Caco-2 (cell line): ENCODE data around the gene ZNF785. TPM values are rescaled to one million over a fixed set of nuclear protein-coding genes. Genes with fewer than 3 reads are reported as not detected.

Source experiments
- BruUV-seq: library from RNA; stranded (reverse); fragments of 400-500 nt; replicated peaks from 2 replicates; lab custom pipeline; 2021; lab: Mats Ljungman, UMichigan
- CTCF ChIA-PET: fragments of 300-600 bp; sonication (Branson Sonifier 250); formaldehyde crosslinking; loops from one replicate; lab custom pipeline; 2022; ENCODE audit warnings: antibody characterized with exemption; lab: Charles Lee
- POLR2A ChIA-PET: fragments of 300-600 bp; sonication (Branson Sonifier 250); formaldehyde crosslinking; loops from one replicate; lab custom pipeline; 2022; ENCODE audit warnings: antibody characterized with exemption; lab: Charles Lee
- DNase-seq, 2 experiments: peaks; one replicate each; pipeline versions ENCODE4 v3.0.0 to v3.0.0-alpha.2; 2020 to 2022
- H3K27me3 ChIP-seq: replicated peaks from 2 replicates; pipeline ENCODE4 v1.6.0; 2011; ENCODE audit warnings: low read length; ENCODE audit not compliant: control insufficient read depth, insufficient read depth
- H3K36me3 ChIP-seq: 2 replicates; pipeline ENCODE4 v1.5.1; 2011; ENCODE audit warnings: low read length; ENCODE audit not compliant: control insufficient read depth, insufficient read depth
- H3K4me1 ChIP-seq: fragments of 250-450 bp; sonication (Bioruptor Pico); 2 replicates; pipeline ENCODE4 v1.5.1; 2020; ENCODE audit warnings: mild to moderate bottlenecking
- H3K4me3 ChIP-seq: 2 replicates; pipeline ENCODE4 v1.5.1; 2011; ENCODE audit warnings: low read depth, mild to moderate bottlenecking, control low read depth, low read length
- H3K9me3 ChIP-seq: fragments of 250-450 bp; sonication (Bioruptor Pico); 2 replicates; pipeline ENCODE4 v1.5.1; 2020; ENCODE audit warnings: mild to moderate bottlenecking, moderate library complexity
- H3K27ac Mint-ChIP-seq: one replicate; pipeline ENCODE4 v1.8.0; 2022; ENCODE audit warnings: mixed read lengths; ENCODE audit not compliant: unreplicated experiment
- H3K27me3 Mint-ChIP-seq: one replicate; pipeline ENCODE4 v1.8.0; 2022; ENCODE audit warnings: mixed read lengths; ENCODE audit not compliant: insufficient read depth, unreplicated experiment
- H3K36me3 Mint-ChIP-seq: one replicate; pipeline ENCODE4 v1.8.0; 2022; ENCODE audit warnings: mild to moderate bottlenecking, mixed read lengths; ENCODE audit not compliant: insufficient read depth, unreplicated experiment
- H3K4me1 Mint-ChIP-seq: one replicate; pipeline ENCODE4 v1.8.0; 2022; ENCODE audit warnings: low read depth, mixed read lengths; ENCODE audit not compliant: unreplicated experiment
- H3K4me3 Mint-ChIP-seq: one replicate; pipeline ENCODE4 v1.8.0; 2022; ENCODE audit warnings: mild to moderate bottlenecking, moderate library complexity, mixed read lengths; ENCODE audit not compliant: unreplicated experiment
- H3K9me3 Mint-ChIP-seq: one replicate; pipeline ENCODE4 v1.8.0; 2022; ENCODE audit warnings: mixed read lengths; ENCODE audit not compliant: unreplicated experiment
- CTCF ChIP-seq, 2 experiments: fragments of 200-600 bp in 1 of 2; IDR thresholded peaks; 1 replicate in 1 of 2; 2 replicates in 1 of 2; pipeline versions ENCODE4 v1.5.1 to v1.8.0; 2011 to 2022; ENCODE audit warnings: antibody characterized with exemption in 1 of 2, control low read depth in 1 of 2, inconsistent platforms in 1 of 2, low read depth in 1 of 2, low read length in 1 of 2, mild to moderate bottlenecking in 1 of 2, moderate library complexity in 1 of 2; ENCODE audit not compliant: insufficient read depth in 1 of 2, severe bottlenecking in 1 of 2, unreplicated experiment in 1 of 2
- intact Hi-C: fragments of 100-400 bp; cut with micrococcal nuclease; formaldehyde crosslinking; loops from one replicate; pipeline ENCODE4 v1.10.0; 2022; ENCODE audit not compliant: unreplicated experiment
- total RNA-seq: library from RNA; stranded (reverse); gene quantifications from 2 replicates; pipeline ENCODE4 v1.2.3, GENCODE V29; 2022

ZNF785 gene
- total RNA-seq, 1 experiment from 2014 or later: 13.5 TPM

DNA sequence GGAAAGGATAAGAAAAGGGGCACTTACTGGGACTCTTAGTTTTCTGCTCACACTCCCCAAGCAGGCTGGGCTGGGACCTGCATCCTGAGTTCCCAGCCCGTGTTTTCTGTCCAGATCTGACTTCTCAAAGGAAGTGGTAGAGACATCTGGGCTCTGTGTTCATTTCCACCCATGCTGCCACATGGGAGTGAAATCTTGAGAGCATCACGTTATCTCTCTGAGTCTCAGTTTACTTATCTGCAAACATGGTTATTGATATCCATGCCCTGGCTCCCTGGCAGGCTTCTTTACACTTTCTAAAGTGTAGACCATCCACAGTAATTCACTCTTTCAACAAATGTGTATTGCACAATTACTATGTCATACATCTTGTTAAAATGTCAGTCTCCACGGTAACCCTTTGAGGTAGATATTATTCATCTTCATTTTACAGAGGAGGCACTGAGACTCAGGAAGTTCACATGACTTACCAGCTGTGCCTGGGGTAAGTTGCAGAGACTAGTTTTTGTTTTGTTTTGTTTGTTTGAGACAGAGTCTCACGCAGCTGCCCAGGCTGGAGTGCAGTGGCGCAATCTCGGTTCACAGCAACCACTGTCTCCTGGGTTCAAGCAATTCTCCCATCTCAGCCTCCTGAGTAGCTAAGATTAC, 17.4 kb downstream of the ZNF785 start:
- Histone ChIP-seq H3K4me1 (no peaks in the 10 kb centered on the region), H3K27me3 (no peaks in the 10 kb centered on the region), H3K4me3 (no peak overlapping the region), H3K9me3 (no peaks in the 10 kb centered on the region), H3K36me3 (no peaks in the 10 kb centered on the region)
- BruUV-seq: no TSS peak
- H3K36me3 Mint-ChIP-seq: peaks cover 26% of the 10 kb centered on the region
- H3K4me1 Mint-ChIP-seq: peaks cover 3% of the 10 kb centered on the region
- intact Hi-C loops: loop anchor here (1.0 kb wide), 1 partner anchor 41 kb away; no protein-coding TSS in a partner anchor
- CTCF ChIA-PET: interaction anchor here (0.6 to 1.8 kb wide), 2 partner anchors 10 to 35 kb away, joined by 3 to 4 read pairs; partner anchors contain the start of gene ZNF764
- POLR2A ChIA-PET: interaction anchor here (0.6 to 0.7 kb wide), 2 partner anchors 11 to 18 kb away, joined by 3 to 5 read pairs; no protein-coding TSS in a partner anchor
- H3K27me3 Mint-ChIP-seq: no peaks in the 10 kb centered on the region
- DNase-seq: peak in 1 of 2 experiments; percentile 40
- no peak overlapping the region for H3K27ac Mint-ChIP-seq
- no peak overlapping the region for H3K4me3 Mint-ChIP-seq
- H3K9me3 Mint-ChIP-seq: no peaks in the 10 kb centered on the region
- no peak for TF ChIP-seq CTCF (IDR thresholded peaks at IDR 0.05; ENCODE audit: insufficient read depth in 1 of 2, low read depth in 1 of 2, low read length in 1 of 2, severe bottlenecking in 1 of 2, unreplicated experiment in 1 of 2)

DNA sequence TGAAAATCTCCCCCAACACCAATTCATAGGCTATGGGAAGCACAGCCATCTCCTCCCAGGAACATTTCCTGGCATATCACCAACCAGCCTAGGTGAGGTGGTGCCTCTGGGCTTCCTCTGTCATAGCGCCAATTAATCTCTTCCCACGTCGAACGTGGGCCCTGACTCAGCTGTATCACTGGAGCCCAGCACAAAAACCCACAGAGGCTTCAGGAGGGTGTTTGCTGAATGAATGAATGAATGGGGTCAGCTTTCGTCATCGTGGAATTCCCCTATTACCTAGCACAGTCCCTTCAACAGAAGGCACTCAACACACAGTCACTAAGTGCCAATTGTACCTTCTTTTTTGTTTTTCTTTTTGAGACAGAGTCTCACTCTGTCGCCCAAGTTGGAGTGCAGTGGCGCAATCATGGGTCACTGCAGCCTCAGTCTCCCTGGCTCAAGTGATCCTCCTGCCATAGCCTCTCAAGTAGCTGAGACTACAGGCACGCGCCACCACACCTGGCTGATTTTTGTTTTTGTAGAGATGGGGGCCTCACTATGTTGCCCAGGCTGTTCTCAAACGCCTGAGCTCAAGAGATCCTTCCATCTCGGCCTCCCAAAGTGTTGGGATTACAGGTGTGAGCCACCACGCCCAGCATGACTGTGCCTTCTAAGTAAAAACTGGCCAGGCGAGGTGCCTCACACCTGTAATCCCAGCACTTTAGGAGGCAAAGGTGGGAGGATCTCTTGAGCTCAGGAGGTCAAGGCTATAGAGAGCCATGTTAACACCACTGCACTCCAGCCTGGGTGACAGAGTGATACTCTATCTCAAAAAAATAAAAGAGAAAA, 18.1 kb downstream of the ZNF785 start:
- no TSS peak for BruUV-seq
- H3K36me3 ChIP-seq: no peaks in the 10 kb centered on the region
- H3K4me3 ChIP-seq: no peak overlapping the region
- no peaks in the 10 kb centered on the region for H3K9me3 ChIP-seq
- Mint-ChIP-seq H3K27me3 (no peaks in the 10 kb centered on the region), H3K4me3 (no peak overlapping the region), H3K9me3 (no peaks in the 10 kb centered on the region), H3K4me1 (no peaks in the 10 kb centered on the region), H3K36me3 (peaks cover 22% of the 10 kb centered on the region), H3K27ac (peak overlapping the region; percentile 30)
- DNase-seq: no peak
- intact Hi-C loops: no loop called here
- TF ChIP-seq CTCF (IDR thresholded peaks at IDR 0.05; ENCODE audit: insufficient read depth in 1 of 2, low read depth in 1 of 2, low read length in 1 of 2, severe bottlenecking in 1 of 2, unreplicated experiment in 1 of 2): no peak
- CTCF ChIA-PET: interaction anchor here (0.6 to 1.8 kb wide), 2 partner anchors 9 to 108 kb away, joined by 3 to 4 read pairs; partner anchors contain the start of gene ZNF764
- POLR2A ChIA-PET: no interaction called here
- no peaks in the 10 kb centered on the region for H3K4me1 ChIP-seq
- H3K27me3 ChIP-seq: no peaks in the 10 kb centered on the region

DNA sequence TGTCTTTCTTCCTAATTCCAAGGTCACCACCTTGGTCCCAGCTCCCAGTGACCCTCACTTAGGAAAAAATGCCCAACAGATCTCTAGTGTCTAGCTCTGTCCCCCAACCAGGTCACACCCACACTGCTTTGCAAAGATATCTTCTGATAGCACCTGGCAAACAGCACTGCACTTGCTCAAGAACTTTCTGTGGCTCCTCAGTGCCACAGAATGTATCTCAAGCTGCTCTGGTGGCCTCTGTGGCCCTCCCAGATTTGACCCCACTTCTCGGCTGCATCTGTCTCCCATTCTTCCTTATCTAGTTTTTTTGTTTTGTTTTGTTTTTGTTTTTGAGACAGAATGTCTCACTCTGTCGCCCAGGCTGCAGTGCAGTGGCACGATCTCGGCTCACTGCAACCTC, 19.0 kb downstream of the ZNF785 start:
- peaks cover 14% of the 10 kb centered on the region for H3K36me3 Mint-ChIP-seq
- peak overlapping the region; percentile 30 for H3K27ac Mint-ChIP-seq
- no peaks in the 10 kb centered on the region for H3K4me1 Mint-ChIP-seq
- ChIA-PET CTCF (no interaction called here), POLR2A (interaction anchor here (0.6 kb wide), 1 partner anchor 13 kb away, joined by 3 read pairs; no protein-coding TSS in a partner anchor)
- no peak for TF ChIP-seq CTCF (IDR thresholded peaks at IDR 0.05; ENCODE audit: insufficient read depth in 1 of 2, low read depth in 1 of 2, low read length in 1 of 2, severe bottlenecking in 1 of 2, unreplicated experiment in 1 of 2)
- Histone ChIP-seq H3K4me3 (no peak overlapping the region), H3K36me3 (no peaks in the 10 kb centered on the region), H3K4me1 (no peaks in the 10 kb centered on the region), H3K9me3 (no peaks in the 10 kb centered on the region), H3K27me3 (no peaks in the 10 kb centered on the region)
- no peaks in the 10 kb centered on the region for H3K9me3 Mint-ChIP-seq
- no peak overlapping the region for H3K4me3 Mint-ChIP-seq
- BruUV-seq: no TSS peak
- no peaks in the 10 kb centered on the region for H3K27me3 Mint-ChIP-seq
- DNase-seq: no peak
- intact Hi-C loops: no loop called here
